GM18511 (cell line): ENCODE results near the gene PPY.
"Not testable (repeated sequence)": the region's sequence is repeated elsewhere in the genome, so short reads cannot be mapped to it uniquely, and the experiment has no call there.

ENCODE experiments used
- ATAC-seq: cut with Tn5 transposase; IDR thresholded peaks from one replicate; pipeline ENCODE4 v1.9.1; 2021; ENCODE audit warnings: mild to moderate bottlenecking, moderate library complexity; ENCODE audit not compliant: unreplicated experiment

The PPY gene

GRCh38 chr17:43907425-43907981 is 34.8 kb downstream of the PPY start, which contains the start of gene MPP2:
Gene MPP2 (minus strand): TSS chr17:43907536. CDS start chr17:43904460, 3,076 bp downstream.
- no peak for ATAC-seq

GRCh38 chr17:43906951-43907424 is 35.3 kb downstream of the PPY start:
- ATAC-seq, result no peak

GRCh38 chr17:43905985-43906852 is 36.1 kb downstream of the PPY start:
- ATAC-seq, result no peak

GRCh38 chr17:43905400-43905984 is 36.8 kb downstream of the PPY start:
- ATAC-seq, result no peak

- no peak for ATAC-seq
Measured at GRCh38 chr17:43901861-43902589, 40.3 kb downstream of the PPY start.

- ATAC-seq, result no peak
Measured at GRCh38 chr17:43900858-43901754, 41.2 kb downstream of the PPY start.

- no peak for ATAC-seq
Measured at GRCh38 chr17:43900183-43900857, 42.0 kb downstream of the PPY start.

- ATAC-seq, result no peak
Measured at GRCh38 chr17:43898446-43898845, 43.8 kb downstream of the PPY start.

- no peak for ATAC-seq
Measured at GRCh38 chr17:43897831-43898230, 44.4 kb downstream of the PPY start.

GRCh38 chr17:43894494-43894893 is 47.8 kb downstream of the PPY start:
- not testable (repeated sequence) for ATAC-seq

- no peak for ATAC-seq
Measured at GRCh38 chr17:43892647-43892952, 49.7 kb downstream of the PPY start.

GRCh38 chr17:43891851-43892646 is 50.2 kb downstream of the PPY start:
- ATAC-seq, result no peak
